ENCODE results near the gene MTG1.

MTG1 gene

GRCh38 chr10:133394064-133394663 is at the start of gene MTG1:
MTG1 (plus strand) TSS chr10:133394157; CDS start chr10:133394221, 64 bp downstream.
- in situ Hi-C loops (cut with HindIII; ENCODE audit: low sequenced_read_pairs) = no loop called here
- H3K4me3 ChIP-seq (ENCODE audit: low read depth, low read length) = peak within 1 kb of the TSS; percentile 81
- TF ChIP-seq CTCF (IDR thresholded peaks at IDR 0.05; ENCODE audit: low read depth, low read length) = no peak
- DNase-seq (ENCODE audit: low read depth, low spot score) = peak; percentile 90

GRCh38 chr10:133344236-133344635 is 49.7 kb upstream of the MTG1 start:
- TF ChIP-seq CTCF (IDR thresholded peaks at IDR 0.05; ENCODE audit: low read depth, low read length) = no peak
- no peak for DNase-seq (ENCODE audit: low read depth, low spot score)
- no peak overlapping the region for H3K4me3 ChIP-seq (ENCODE audit: low read depth, low read length)
- in situ Hi-C loops (cut with HindIII; ENCODE audit: low sequenced_read_pairs) = no loop called here

GRCh38 chr10:133346413-133346812 is 47.5 kb upstream of the MTG1 start:
- in situ Hi-C loops (cut with HindIII; ENCODE audit: low sequenced_read_pairs) = no loop called here

GRCh38 chr10:133347710-133348517 is 46.0 kb upstream of the MTG1 start:
- no peak overlapping the region for H3K4me3 ChIP-seq (ENCODE audit: low read depth, low read length)
- DNase-seq (ENCODE audit: low read depth, low spot score) = no peak
- in situ Hi-C loops (cut with HindIII; ENCODE audit: low sequenced_read_pairs) = no loop called here
- TF ChIP-seq CTCF (IDR thresholded peaks at IDR 0.05; ENCODE audit: low read depth, low read length) = no peak

More at GRCh38 chr10:133346413-133346812, 47.5 kb upstream of the MTG1 start:
- no peak for DNase-seq (ENCODE audit: low read depth, low spot score)
- no peak overlapping the region for H3K4me3 ChIP-seq (ENCODE audit: low read depth, low read length)
- TF ChIP-seq CTCF (IDR thresholded peaks at IDR 0.05; ENCODE audit: low read depth, low read length) = no peak

GRCh38 chr10:133349160-133349568 is 44.8 kb upstream of the MTG1 start:
- in situ Hi-C loops (cut with HindIII; ENCODE audit: low sequenced_read_pairs) = no loop called here
- no peak for TF ChIP-seq CTCF (IDR thresholded peaks at IDR 0.05; ENCODE audit: low read depth, low read length)
- no peak for DNase-seq (ENCODE audit: low read depth, low spot score)
- no peak overlapping the region for H3K4me3 ChIP-seq (ENCODE audit: low read depth, low read length)

- DNase-seq (ENCODE audit: low read depth, low spot score) = no peak
- TF ChIP-seq CTCF (IDR thresholded peaks at IDR 0.05; ENCODE audit: low read depth, low read length) = no peak
- H3K4me3 ChIP-seq (ENCODE audit: low read depth, low read length) = no peak overlapping the region
- in situ Hi-C loops (cut with HindIII; ENCODE audit: low sequenced_read_pairs) = no loop called here
Measured at GRCh38 chr10:133349577-133350011, 44.4 kb upstream of the MTG1 start.
